Body of pancreas (tissue), 4 donors: Measurements from ENCODE around the gene NPAS2. TPM values are rescaled to one million over a fixed set of nuclear protein-coding genes. Genes with fewer than 3 reads are reported as not detected.

Experiments
- ATAC-seq: fragments of 150-250 bp; one replicate; pipeline ENCODE4 v1.9.1; 2016
- DNase-seq, 4 donors: peaks; one replicate each; pipeline ENCODE4 v3.0.0-alpha.2; 2019
- H3K27ac ChIP-seq, 4 donors: fragments of 200-600 bp; sonication (generic); 1 replicate in 3 of 4; 2 replicates in 1 of 4; pipeline versions ENCODE4 v1.5.1 to v1.6.1; 2016 to 2019; ENCODE audit warnings: mild to moderate bottlenecking in 1 of 4, mixed read lengths in 1 of 4, moderate library complexity in 1 of 4
- H3K27me3 ChIP-seq, 2 donors: fragments of 200-600 bp; sonication (generic); one replicate each; pipeline ENCODE4 v1.6.0; 2016; ENCODE audit warnings: mild to moderate bottlenecking in 1 of 2
- H3K36me3 ChIP-seq, 2 donors: fragments of 200-600 bp; sonication (generic); replicated peaks in 1 of 2; 2 replicates each; pipeline ENCODE4 v1.5.1; 2016; ENCODE audit warnings: low read depth in 2 of 2; ENCODE audit not compliant: insufficient read depth in 1 of 2
- H3K4me1 ChIP-seq: fragments of 200-600 bp; sonication (generic); one replicate; pipeline ENCODE4 v1.6.0; 2016
- H3K4me3 ChIP-seq, 2 donors: fragments of 200-600 bp; sonication (generic); 1 replicate in 1 of 2; 2 replicates in 1 of 2; pipeline ENCODE4 v1.5.1; 2016 to 2019
- H3K9me3 ChIP-seq, 3 donors: fragments of 200-600 bp; sonication (generic); 1 replicate in 2 of 3; 2 replicates in 1 of 3; pipeline ENCODE4 v1.5.1; 2016
- POLR2A ChIP-seq, 3 donors: fragments of 450-650 bp; IDR thresholded peaks; one replicate each; pipeline ENCODE4 v1.6.1; 2016; ENCODE audit warnings: antibody characterized with exemption in 3 of 3, mild to moderate bottlenecking in 2 of 3
- WGBS, 2 donors: methylation state at CpG; one replicate each; pipeline ENCODE4 v1.1.5; 2017; 5-methylcytosine and 5-hydroxymethylcytosine counted together
- intact Hi-C: fragments of 100-400 bp; cut with DNase I; formaldehyde crosslinking; loops from one replicate; pipeline ENCODE4 v1.15.1; 2023
- total RNA-seq, 2 donors: library from RNA; depleted of rRNA; stranded (reverse); fragments of >200 nt; gene quantifications; one replicate each; pipeline ENCODE4 v1.1.0, GENCODE V29; 2016
- TF ChIP-seq, protein P1 (sequence below), 7 experiments: fragments of 450-650 bp in 4 of 7; fragments of 200-600 bp in 3 of 7; sonication (generic) in 3 of 7; IDR thresholded peaks; one replicate each; pipeline ENCODE4 v1.5.1; 2016 to 2019; ENCODE audit warnings: antibody characterized with exemption in 7 of 7

NPAS2 gene
- total RNA-seq, 2 donors from 2014 or later: 32.7 to 51.7 TPM

DNA sequence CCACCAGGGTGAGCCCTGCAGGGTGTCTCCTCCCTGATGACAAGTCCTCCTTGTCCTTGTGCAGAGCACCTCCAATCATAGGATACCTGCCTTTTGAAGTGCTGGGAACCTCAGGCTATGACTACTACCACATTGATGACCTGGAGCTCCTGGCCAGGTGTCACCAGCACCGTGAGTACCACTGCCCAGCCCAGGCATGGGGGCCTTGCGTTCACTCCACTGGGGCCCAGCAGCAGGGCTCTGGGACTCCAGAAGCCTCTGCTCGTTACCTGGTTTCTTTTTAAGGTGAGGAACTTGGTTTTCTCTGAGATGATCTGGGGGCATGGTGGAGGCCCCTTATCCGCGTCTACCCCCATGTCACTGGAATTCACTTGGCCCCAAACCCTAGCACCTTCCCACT, 145.7 kb downstream of the NPAS2 start:
- no peak for DNase-seq
- intact Hi-C loops: no loop called here
- Histone ChIP-seq H3K4me1 (no peaks in the 10 kb centered on the region), H3K9me3 (no peaks in the 10 kb centered on the region), H3K27ac (no peak overlapping the region), H3K27me3 (no peaks in the 10 kb centered on the region), H3K36me3 (peaks cover 0 to 3% of the 10 kb centered on the region in 2 donors), H3K4me3 (no peak overlapping the region)
- 92 to 93% methylated on average over 5 of the region's 5 CpGs for WGBS, 2 donors
- no peak for ATAC-seq
- no peak for TF ChIP-seq POLR2A (IDR thresholded peaks at IDR 0.05)
- TF ChIP-seq, protein P1, sequence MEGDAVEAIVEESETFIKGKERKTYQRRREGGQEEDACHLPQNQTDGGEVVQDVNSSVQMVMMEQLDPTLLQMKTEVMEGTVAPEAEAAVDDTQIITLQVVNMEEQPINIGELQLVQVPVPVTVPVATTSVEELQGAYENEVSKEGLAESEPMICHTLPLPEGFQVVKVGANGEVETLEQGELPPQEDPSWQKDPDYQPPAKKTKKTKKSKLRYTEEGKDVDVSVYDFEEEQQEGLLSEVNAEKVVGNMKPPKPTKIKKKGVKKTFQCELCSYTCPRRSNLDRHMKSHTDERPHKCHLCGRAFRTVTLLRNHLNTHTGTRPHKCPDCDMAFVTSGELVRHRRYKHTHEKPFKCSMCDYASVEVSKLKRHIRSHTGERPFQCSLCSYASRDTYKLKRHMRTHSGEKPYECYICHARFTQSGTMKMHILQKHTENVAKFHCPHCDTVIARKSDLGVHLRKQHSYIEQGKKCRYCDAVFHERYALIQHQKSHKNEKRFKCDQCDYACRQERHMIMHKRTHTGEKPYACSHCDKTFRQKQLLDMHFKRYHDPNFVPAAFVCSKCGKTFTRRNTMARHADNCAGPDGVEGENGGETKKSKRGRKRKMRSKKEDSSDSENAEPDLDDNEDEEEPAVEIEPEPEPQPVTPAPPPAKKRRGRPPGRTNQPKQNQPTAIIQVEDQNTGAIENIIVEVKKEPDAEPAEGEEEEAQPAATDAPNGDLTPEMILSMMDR (IDR thresholded peaks at IDR 0.05): no peak

GRCh38 chr2:100967716-100968115, 147.8 kb downstream of the NPAS2 start:
- H3K36me3 ChIP-seq: peaks cover 0 to 16% of the 10 kb centered on the region in 2 donors
- ATAC-seq: no peak
- no peaks in the 10 kb centered on the region for H3K9me3 ChIP-seq
- H3K27ac ChIP-seq: no peak overlapping the region
- TF ChIP-seq POLR2A (IDR thresholded peaks at IDR 0.05): no peak
- TF ChIP-seq, protein P1 (IDR thresholded peaks at IDR 0.05): no peak
- no peak overlapping the region for H3K4me3 ChIP-seq
- no peaks in the 10 kb centered on the region for H3K27me3 ChIP-seq
- H3K4me1 ChIP-seq: no peaks in the 10 kb centered on the region
- WGBS, 2 donors: 91 to 96% methylated on average over 8 of the region's 8 CpGs
- intact Hi-C loops: no loop called here
- no peak for DNase-seq

GRCh38 chr2:100968146-100969145, 148.5 kb downstream of the NPAS2 start:
- DNase-seq (no peak), ATAC-seq (no peak)
- Histone ChIP-seq H3K4me3 (no peak overlapping the region), H3K36me3 (peaks cover 0 to 20% of the 10 kb centered on the region in 2 donors), H3K27me3 (no peaks in the 10 kb centered on the region), H3K4me1 (no peaks in the 10 kb centered on the region), H3K9me3 (no peaks in the 10 kb centered on the region), H3K27ac (no peak overlapping the region)
- TF ChIP-seq, protein P1 (IDR thresholded peaks at IDR 0.05): no peak
- TF ChIP-seq POLR2A (IDR thresholded peaks at IDR 0.05): no peak
- intact Hi-C loops: no loop called here
- WGBS, 2 donors: 91 to 94% methylated on average over 23 to 28 of the region's 28 CpGs

- 88 to 94% methylated on average over 7 of the region's 7 CpGs for WGBS, 2 donors
- Histone ChIP-seq H3K27ac (no peak overlapping the region), H3K4me3 (no peak overlapping the region), H3K36me3 (peaks cover 0 to 30% of the 10 kb centered on the region in 2 donors), H3K27me3 (no peaks in the 10 kb centered on the region), H3K9me3 (no peaks in the 10 kb centered on the region), H3K4me1 (no peaks in the 10 kb centered on the region)
- DNase-seq: no peak
- intact Hi-C loops: no loop called here
- no peak for TF ChIP-seq POLR2A (IDR thresholded peaks at IDR 0.05)
- TF ChIP-seq, protein P1 (IDR thresholded peaks at IDR 0.05): no peak
- no peak for ATAC-seq
Measured at GRCh38 chr2:100969998-100970397, 150.1 kb downstream of the NPAS2 start.
